WTC11 (cell line): ENCODE data around the gene MDK.

Source experiments
- CTCF ChIP-seq: fragments of 200-600 bp; IDR thresholded peaks from 2 replicates; pipeline ENCODE4 v1.8.0; 2022; ENCODE audit warnings: antibody characterized with exemption
- SP1 ChIP-seq: sonication (generic); formaldehyde crosslinking; conservative IDR thresholded peaks from 2 replicates; pipeline ENCODE4 v1.8.1; 2022; ENCODE audit warnings: missing genetic modification reagents
- ZNF263 ChIP-seq: sonication (generic); formaldehyde crosslinking; IDR thresholded peaks from 2 replicates; pipeline ENCODE4 v1.8.1; 2022; ENCODE audit warnings: low read depth, mild to moderate bottlenecking, moderate library complexity, missing genetic modification reagents

- TF ChIP-seq SP1 (CRISPR knock-in tag) (no peak), CTCF (no peak), ZNF263 (CRISPR knock-in tag) (no peak)
Observed at GRCh38 chr11:46351606-46352005, 29.9 kb upstream of the MDK start.
